Stimulated activated CD4-positive, alpha-beta T cell treated with anti-CD3 and anti-CD28 coated beads, TNF-alpha, amount 100 ng/mL, for 24 hours (primary cell): Measurements from ENCODE around the gene ZBTB21.
"Not testable (repeated sequence)": the region's sequence is repeated elsewhere in the genome, so short reads cannot be mapped to it uniquely, and the experiment has no call there.

Experiments used
- DNase-seq, 3 experiments: peaks; one replicate each; pipeline ENCODE4 v3.0.0-alpha.2; 2020; ENCODE audit warnings: low read depth in 3 of 3

ZBTB21 gene

DNA sequence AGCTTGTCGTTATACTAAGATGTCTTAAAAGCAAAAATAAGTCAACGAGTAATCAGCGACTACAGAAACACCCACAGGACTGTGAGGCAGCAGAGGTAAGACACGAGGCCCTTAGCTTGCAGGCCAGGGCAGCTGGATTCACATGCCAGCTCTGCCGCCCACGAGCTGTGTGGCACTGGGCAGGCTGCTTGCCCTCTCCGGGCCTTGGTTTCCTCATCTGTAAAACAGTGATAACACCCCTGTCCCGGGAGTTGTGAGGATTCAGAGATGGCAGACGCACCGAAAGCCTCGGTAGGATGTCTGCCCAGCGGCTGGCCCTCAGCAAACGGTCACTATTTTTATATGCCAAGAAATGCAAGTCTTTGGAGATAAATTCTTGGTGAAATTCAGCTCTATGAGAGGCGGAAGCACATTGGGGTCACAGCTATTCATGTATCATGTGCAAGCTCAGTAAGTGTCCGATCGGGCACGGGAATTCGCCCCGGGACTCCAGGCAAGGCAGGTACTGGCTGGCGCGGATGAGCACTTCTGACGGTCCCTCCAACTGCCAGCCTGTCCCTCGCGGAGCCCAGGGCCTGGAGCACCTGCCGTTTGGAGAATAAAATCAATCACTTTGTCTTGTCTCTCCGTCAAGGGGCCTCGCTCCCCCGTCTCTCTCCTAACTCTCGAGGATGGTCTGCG, 57.5 kb downstream of the ZBTB21 start:
- no peak for DNase-seq

DNA sequence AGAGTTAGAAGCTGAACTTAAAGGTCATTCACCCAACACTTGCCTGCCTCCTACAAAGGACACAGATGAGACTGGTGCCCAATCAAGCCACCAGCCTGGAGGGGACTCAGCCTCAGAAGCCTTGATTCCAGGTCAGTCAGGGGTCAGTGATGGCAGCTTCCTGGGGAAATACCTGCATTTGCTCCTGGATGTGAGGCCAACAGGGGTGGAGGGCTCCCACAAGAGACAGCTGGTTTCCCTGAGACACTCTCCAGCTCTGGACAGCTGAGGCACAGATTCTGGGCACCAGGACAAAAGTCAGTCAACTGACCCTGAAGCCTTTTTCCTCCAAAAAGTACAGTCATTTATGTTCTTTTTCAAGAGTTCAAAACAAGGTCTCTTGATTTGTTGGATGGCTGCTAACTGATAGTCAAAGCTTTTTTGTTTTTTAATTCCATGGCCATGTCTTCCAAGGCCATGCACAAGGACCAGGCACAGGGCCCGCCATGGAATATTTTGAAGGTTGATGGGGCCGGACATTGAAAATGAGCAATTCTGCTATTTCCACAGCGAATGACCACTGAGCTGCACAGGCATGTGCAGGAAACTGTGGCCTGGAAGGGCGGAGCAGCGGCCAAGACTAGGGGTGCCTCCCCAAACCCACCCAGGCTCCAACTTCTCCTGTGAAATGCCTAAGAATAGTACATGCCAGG, 58.1 kb downstream of the ZBTB21 start:
- DNase-seq, result no peak

DNA sequence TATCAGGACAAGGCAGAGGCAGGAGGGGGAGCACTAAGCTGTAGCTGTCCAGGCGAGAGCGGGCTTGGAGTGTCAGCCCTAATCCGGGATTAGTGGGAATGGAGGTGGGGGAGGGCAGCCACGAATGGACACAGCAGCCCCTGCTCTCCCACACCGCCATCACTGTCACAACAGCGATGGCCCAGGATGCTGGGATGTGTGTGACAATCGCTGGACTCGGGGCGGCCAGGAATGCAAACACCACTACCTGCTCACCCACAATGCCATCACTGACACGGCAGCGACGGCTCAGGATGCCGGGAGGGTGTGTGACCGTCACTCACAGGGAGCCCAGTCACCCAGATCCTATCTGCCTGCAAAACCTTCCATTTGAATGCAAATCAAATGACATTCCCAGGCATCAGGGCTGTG, 59.2 kb downstream of the ZBTB21 start:
- DNase-seq, result no peak

DNA sequence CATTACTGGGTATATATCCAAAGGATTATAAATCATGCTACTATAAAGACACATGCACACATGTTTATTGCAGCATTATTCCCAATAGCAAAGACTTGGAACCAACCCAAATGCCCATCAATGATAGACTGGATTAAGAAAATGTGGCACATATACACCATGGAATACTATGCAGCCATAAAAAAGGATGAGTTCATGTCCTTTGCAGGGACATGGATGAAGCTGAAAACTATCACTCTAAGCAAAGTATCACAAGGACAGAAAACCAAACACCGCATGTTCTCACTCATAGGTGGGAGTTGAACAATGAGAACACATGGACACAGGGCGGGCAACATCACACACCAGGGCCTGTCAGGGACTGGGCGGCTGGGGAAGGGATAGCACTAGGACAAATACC, 60.5 kb downstream of the ZBTB21 start:
- not testable (repeated sequence) for DNase-seq

DNA sequence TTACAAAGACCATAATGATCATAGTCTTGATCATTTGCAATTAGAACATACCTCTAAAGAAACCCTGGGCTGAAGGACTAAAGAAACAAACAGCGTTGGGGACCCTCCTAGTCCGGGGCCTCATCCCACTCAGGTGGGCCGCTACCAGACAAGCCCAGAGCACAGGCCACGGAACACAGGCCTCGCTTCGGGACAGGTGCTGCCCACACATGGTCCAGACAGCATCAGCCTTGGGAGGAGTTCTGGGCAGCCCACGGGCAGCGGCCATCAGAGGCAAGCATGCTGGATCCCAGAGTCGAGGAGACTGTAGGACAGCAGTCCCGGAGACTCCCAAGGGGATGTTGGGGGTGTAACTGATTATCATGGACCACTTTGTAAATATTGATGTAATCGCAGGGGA, 61.3 kb downstream of the ZBTB21 start:
- no peak for DNase-seq

GRCh38 chr21:41948078-41948895, 61.9 kb downstream of the ZBTB21 start:
- no peak for DNase-seq

GRCh38 chr21:41945982-41946381, 64.2 kb downstream of the ZBTB21 start:
- DNase-seq, result no peak

DNA sequence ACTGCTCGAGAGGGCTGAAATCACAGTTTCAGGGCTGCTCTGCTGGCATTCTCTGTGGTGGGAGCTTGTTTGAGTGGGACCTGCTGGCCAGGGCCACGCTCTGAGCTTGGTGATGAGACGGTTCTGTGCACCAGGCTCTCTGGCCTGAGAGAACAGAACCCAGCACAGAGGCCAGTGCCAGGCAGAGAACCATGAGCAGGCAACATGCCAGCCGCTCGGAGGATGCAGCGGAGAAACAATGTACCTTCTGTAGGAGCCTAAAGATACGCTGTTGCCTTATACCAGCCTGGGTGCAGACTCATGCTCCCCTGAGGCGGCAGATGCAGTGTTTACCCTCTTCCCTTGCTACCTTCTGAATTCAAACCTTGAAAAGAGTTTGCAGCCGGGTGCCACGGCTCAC, 66.3 kb downstream of the ZBTB21 start:
- DNase-seq, result no peak

DNA sequence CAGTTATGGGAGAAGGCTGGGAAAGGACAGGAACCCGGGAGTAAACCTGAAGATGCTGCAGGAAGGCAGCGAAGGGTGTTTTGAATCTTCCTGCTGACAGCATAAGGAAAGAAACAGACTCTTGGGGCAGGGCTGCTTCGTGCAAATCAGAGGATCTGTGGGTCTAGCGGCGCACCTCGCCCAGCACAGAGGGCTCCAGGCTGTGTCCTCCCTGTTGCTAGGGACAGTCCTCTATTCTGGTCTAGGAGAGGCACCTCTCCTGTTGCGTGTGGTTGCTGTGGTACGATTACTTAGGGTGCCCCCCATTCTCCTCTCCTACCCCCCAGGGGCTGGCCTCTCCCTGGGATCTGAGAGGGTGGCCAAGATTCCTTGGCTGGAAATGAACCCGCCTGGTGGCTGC, 67.7 kb downstream of the ZBTB21 start:
- no peak for DNase-seq

DNA sequence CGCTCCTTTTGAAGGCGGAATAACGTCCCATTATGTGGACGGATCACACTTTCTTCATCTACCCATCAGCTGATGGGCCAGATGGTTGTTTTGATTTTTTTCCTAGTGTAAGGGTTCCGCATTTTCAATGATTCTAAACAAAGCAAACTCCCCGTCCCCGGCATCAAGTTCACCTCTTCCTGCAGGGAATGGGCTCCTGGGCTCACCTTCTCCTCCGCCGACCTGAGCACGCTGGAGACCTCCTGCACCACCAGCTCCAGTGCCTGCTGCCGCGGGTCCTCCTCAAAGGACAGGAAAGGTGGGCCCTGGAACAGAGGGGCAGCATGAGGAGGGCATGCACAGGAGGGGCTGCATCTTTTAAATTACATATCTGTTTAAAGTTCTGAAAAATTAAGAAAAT, 68.2 kb downstream of the ZBTB21 start:
- DNase-seq, result no peak

DNA sequence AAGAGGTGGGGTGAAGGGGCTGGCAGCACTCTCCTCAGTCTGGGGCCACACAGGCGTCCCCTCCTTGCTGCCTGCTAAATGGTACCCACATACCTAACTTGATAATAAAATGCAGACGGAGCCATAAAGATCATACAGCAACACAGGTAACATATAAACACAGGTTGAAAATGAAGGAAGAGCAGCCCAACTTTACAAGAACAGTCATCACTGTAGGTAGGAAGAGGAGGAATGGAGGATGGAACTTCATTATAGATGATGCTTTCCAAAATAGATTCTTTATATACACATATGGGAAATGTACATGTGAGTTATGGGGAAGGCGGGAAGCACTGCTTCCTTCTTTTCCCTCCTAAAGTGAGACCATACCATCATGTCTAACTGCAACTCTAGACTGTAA, 69.7 kb downstream of the ZBTB21 start:
- DNase-seq, result no peak

DNA sequence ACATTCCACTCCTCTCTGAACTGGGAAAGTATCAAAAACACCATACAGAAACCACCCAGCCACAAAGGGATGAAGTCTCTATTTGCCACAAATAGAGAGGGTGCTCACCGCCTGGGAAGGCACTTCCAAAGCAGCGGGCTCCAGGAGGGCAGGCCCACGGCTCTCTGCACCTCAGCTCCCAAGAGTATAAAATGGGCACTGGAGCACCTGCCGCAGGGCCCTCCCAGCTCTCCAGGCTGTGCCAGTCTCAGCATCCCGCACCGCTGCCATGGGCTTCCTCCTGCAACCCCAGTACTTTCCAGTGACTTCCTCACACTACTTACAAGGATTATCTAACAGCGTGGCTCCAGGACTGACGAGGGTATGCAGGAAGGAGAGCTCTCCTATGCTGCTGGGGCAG, 70.8 kb downstream of the ZBTB21 start:
- no peak for DNase-seq
